ENCODE results near the gene IFFO2. TPM values are rescaled to one million over a fixed set of nuclear protein-coding genes. Genes with fewer than 3 reads are reported as not detected.

Gene IFFO2
- total RNA-seq, 1 donor from 2014 or later, result 6.8 TPM

DNA sequence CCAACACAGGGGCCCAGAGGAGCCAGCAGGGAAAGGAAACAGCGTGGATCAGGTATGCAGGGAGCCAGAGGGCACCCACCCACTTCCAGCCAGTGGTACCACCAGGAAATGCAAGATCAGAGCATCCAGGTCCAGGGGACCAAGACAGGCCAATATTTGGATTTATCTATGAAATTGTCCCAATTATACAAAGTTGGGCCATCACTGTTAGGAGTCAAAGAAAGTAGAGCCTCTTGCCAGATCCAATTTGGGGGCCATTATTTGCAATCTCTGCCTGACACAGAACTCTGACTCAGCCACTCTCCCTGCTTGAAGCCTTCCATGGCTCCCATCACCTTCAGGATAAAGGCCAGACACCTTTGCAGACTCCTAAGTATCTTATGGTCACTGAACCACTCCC, 75.9 kb downstream of the IFFO2 start:
- no peak for DNase-seq (ENCODE audit: extremely low spot score, unreplicated experiment)
- H3K9me3 Mint-ChIP-seq (ENCODE audit: unreplicated experiment), result no peaks in the 10 kb centered on the region
- H3K27me3 Mint-ChIP-seq (ENCODE audit: unreplicated experiment), result no peaks in the 10 kb centered on the region
- TF ChIP-seq, protein P1, sequence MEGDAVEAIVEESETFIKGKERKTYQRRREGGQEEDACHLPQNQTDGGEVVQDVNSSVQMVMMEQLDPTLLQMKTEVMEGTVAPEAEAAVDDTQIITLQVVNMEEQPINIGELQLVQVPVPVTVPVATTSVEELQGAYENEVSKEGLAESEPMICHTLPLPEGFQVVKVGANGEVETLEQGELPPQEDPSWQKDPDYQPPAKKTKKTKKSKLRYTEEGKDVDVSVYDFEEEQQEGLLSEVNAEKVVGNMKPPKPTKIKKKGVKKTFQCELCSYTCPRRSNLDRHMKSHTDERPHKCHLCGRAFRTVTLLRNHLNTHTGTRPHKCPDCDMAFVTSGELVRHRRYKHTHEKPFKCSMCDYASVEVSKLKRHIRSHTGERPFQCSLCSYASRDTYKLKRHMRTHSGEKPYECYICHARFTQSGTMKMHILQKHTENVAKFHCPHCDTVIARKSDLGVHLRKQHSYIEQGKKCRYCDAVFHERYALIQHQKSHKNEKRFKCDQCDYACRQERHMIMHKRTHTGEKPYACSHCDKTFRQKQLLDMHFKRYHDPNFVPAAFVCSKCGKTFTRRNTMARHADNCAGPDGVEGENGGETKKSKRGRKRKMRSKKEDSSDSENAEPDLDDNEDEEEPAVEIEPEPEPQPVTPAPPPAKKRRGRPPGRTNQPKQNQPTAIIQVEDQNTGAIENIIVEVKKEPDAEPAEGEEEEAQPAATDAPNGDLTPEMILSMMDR (IDR thresholded peaks at IDR 0.05), result no peak
- no peaks in the 10 kb centered on the region for H3K4me1 Mint-ChIP-seq (ENCODE audit: unreplicated experiment)
- peaks cover 11% of the 10 kb centered on the region for H3K36me3 Mint-ChIP-seq (ENCODE audit: unreplicated experiment)
- no peak overlapping the region for H3K4me3 Mint-ChIP-seq (ENCODE audit: unreplicated experiment)
- H3K27ac Mint-ChIP-seq (ENCODE audit: unreplicated experiment), result no peak overlapping the region

DNA sequence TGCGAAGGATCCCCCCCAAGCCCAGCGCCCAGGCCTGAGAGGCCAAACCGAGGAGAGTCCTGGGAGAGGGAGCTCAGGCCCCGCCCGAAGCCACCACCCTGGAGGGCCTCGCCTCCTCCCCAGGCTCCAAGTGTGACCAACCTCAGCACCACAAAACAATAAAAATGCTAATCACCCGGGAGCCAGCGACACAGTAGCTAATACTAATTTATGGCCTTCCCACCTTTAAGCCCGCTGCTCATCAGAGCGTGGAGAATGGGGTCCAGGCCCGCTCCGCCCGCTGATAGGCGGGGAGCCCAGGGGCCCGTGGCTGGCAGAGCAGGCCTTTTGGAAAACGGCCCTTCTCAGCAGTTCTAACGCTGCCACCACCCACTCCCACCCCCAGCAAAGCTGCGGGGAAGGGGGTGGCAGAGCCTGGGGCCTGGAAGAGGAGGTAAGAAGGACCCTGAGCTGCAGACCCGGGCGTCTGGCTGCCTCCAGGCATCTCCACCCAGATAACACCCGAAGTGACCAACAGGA, 76.6 kb downstream of the IFFO2 start:
- H3K9me3 Mint-ChIP-seq (ENCODE audit: unreplicated experiment), result no peaks in the 10 kb centered on the region
- H3K4me3 Mint-ChIP-seq (ENCODE audit: unreplicated experiment), result no peak overlapping the region
- peaks cover 11% of the 10 kb centered on the region for H3K36me3 Mint-ChIP-seq (ENCODE audit: unreplicated experiment)
- TF ChIP-seq, protein P1 (IDR thresholded peaks at IDR 0.05), result no peak
- DNase-seq (ENCODE audit: extremely low spot score, unreplicated experiment), result no peak
- H3K27me3 Mint-ChIP-seq (ENCODE audit: unreplicated experiment), result no peaks in the 10 kb centered on the region
- H3K27ac Mint-ChIP-seq (ENCODE audit: unreplicated experiment), result no peak overlapping the region
- no peaks in the 10 kb centered on the region for H3K4me1 Mint-ChIP-seq (ENCODE audit: unreplicated experiment)

DNA sequence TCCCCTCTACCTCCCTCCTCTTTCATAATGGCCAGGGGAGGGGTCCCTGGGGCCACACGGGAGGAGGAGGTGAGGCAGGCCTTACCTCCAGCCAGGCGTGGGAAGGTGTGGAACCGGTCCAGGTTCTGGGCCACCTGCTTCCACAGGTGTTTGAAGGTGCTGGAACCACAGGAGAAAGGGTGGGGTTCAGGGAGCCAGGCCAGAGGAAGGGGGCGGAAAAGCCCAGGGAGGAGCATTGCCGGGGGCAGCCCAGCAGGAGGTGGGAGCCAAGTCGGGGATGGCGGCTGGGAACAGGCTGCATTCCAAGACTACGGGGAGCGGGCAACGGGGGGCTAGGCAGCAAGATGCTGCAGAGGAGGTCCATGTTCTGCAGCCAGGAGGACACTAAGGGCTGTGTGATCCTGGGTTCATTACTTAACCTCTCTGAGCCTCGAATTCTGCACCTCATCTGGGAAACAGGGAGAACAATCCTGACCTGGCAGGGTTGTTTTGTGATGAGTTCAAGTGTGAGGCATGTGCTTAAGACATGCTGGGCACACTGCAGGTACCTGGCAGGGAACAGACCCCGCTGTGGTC, 77.2 kb downstream of the IFFO2 start:
- peaks cover 11% of the 10 kb centered on the region for H3K36me3 Mint-ChIP-seq (ENCODE audit: unreplicated experiment)
- DNase-seq (ENCODE audit: extremely low spot score, unreplicated experiment), result no peak
- no peaks in the 10 kb centered on the region for H3K4me1 Mint-ChIP-seq (ENCODE audit: unreplicated experiment)
- H3K9me3 Mint-ChIP-seq (ENCODE audit: unreplicated experiment), result no peaks in the 10 kb centered on the region
- H3K4me3 Mint-ChIP-seq (ENCODE audit: unreplicated experiment), result no peak overlapping the region
- H3K27me3 Mint-ChIP-seq (ENCODE audit: unreplicated experiment), result no peaks in the 10 kb centered on the region
- TF ChIP-seq, protein P1 (IDR thresholded peaks at IDR 0.05), result no peak
- H3K27ac Mint-ChIP-seq (ENCODE audit: unreplicated experiment), result no peak overlapping the region

DNA sequence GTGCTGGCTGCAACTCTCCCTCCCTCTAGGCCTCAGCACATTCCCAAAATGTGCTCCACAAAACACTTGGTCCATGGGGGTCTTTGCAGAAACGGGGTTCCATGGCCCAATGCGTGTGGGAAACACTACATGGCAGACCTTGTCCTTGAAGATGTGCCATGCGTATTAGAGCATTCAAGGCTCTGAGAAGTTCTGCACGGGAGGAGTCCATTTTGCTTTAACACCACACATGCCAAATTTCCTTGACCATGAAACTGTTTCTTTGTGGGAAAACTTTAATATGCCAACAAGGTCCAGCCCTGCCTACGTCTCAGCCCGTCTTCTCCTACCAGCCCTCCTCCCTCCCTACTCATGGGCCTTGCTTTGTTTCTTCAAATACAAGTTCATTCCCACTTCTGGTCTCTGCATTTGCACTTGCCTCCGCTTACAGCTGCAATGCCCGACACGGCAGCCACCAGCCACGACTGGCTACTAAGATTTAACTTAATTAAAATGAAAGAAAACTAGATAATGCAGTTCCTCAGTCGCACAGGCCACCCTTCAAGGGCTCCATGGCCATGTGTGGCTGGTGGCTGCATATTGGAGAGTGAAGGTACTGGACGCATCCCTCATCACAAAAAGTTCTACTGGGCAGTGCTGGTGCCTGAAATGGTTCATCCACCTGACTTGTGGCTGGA, 77.8 kb downstream of the IFFO2 start:
- H3K36me3 Mint-ChIP-seq (ENCODE audit: unreplicated experiment), result peaks cover 11% of the 10 kb centered on the region
- no peak overlapping the region for H3K27ac Mint-ChIP-seq (ENCODE audit: unreplicated experiment)
- no peaks in the 10 kb centered on the region for H3K4me1 Mint-ChIP-seq (ENCODE audit: unreplicated experiment)
- no peaks in the 10 kb centered on the region for H3K27me3 Mint-ChIP-seq (ENCODE audit: unreplicated experiment)
- H3K4me3 Mint-ChIP-seq (ENCODE audit: unreplicated experiment), result no peak overlapping the region
- H3K9me3 Mint-ChIP-seq (ENCODE audit: unreplicated experiment), result no peaks in the 10 kb centered on the region
- TF ChIP-seq, protein P1 (IDR thresholded peaks at IDR 0.05), result no peak
- no peak for DNase-seq (ENCODE audit: extremely low spot score, unreplicated experiment)

DNA sequence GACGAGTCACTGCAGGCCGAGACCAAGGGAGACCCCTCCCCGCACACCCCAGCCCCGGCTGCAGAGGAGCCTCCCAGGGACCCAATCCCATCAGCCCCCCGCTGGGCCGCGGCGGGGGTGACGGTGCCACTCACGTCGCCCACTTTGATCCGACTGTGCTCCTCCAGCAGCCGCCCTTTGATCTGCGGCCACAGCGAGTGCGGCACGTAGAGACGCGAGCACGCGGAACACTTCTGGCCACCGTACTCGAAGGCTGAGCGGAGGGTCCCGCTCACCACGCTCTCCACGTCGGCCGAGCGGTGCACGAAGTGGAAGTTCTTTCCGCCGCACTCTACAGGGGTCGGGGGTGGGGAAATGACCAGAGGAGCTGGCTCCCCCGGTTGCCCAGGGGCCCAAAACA, 79.2 kb downstream of the IFFO2 start:
- peaks cover 5% of the 10 kb centered on the region for H3K36me3 Mint-ChIP-seq (ENCODE audit: unreplicated experiment)
- H3K4me1 Mint-ChIP-seq (ENCODE audit: unreplicated experiment), result no peaks in the 10 kb centered on the region

More for the DNA sequence above, 79.2 kb downstream of the IFFO2 start:
- H3K4me3 Mint-ChIP-seq (ENCODE audit: unreplicated experiment), result no peak overlapping the region
- no peaks in the 10 kb centered on the region for H3K27me3 Mint-ChIP-seq (ENCODE audit: unreplicated experiment)
- TF ChIP-seq, protein P1 (IDR thresholded peaks at IDR 0.05), result no peak
- H3K27ac Mint-ChIP-seq (ENCODE audit: unreplicated experiment), result no peak overlapping the region
- no peak for DNase-seq (ENCODE audit: extremely low spot score, unreplicated experiment)
- no peaks in the 10 kb centered on the region for H3K9me3 Mint-ChIP-seq (ENCODE audit: unreplicated experiment)
